Measurements from ENCODE around the gene DOCK1. TPM values are rescaled to one million over a fixed set of nuclear protein-coding genes. Genes with fewer than 3 reads are reported as not detected.

Gene DOCK1
- polyA plus RNA-seq, 10 donors, result 29.4 to 45.4 (median 34.4) TPM

- DNase-seq, result peak in 1 of 3 donors; percentile 9
These were observed 444.5 kb downstream of the DOCK1 start for GRCh38 chr10:127349737-127350136.

- no peak for DNase-seq
These were observed 446.3 kb downstream of the DOCK1 start for GRCh38 chr10:127351542-127351941.

GRCh38 chr10:127353544-127353943 lies 448.3 kb downstream of the DOCK1 start:
- DNase-seq, result no peak

GRCh38 chr10:127354255-127354654 lies 449.0 kb downstream of the DOCK1 start:
- no peak for DNase-seq

GRCh38 chr10:127354992-127355391 lies 449.8 kb downstream of the DOCK1 start:
- no peak for DNase-seq

GRCh38 chr10:127356360-127356759 lies 451.1 kb downstream of the DOCK1 start:
- DNase-seq, result no peak

- DNase-seq, result no peak
These were observed 452.0 kb downstream of the DOCK1 start for GRCh38 chr10:127357265-127357664.

- DNase-seq, result no peak
These were observed 453.1 kb downstream of the DOCK1 start for GRCh38 chr10:127358337-127358736.

GRCh38 chr10:127364034-127364433 lies 458.8 kb downstream of the DOCK1 start:
- DNase-seq, result no peak

GRCh38 chr10:127368101-127368500 lies 462.9 kb downstream of the DOCK1 start:
- DNase-seq, result no peak

GRCh38 chr10:127368929-127369328 lies 463.7 kb downstream of the DOCK1 start:
- peak; percentile 14 to 41 (median 24) for DNase-seq

- no peak for DNase-seq
These were observed 465.4 kb downstream of the DOCK1 start for GRCh38 chr10:127370601-127371000.

GRCh38 chr10:127372361-127372760 lies 467.1 kb downstream of the DOCK1 start:
- no peak for DNase-seq

GRCh38 chr10:127374074-127374680 lies 468.9 kb downstream of the DOCK1 start:
- no peak for DNase-seq

GRCh38 chr10:127374901-127375300 lies 469.7 kb downstream of the DOCK1 start:
- peak in 2 of 3 donors; percentile 20 to 45 for DNase-seq

GRCh38 chr10:127375461-127375860 lies 470.2 kb downstream of the DOCK1 start:
- no peak for DNase-seq

- no peak for DNase-seq
These were observed 470.8 kb downstream of the DOCK1 start for GRCh38 chr10:127376071-127376470.

GRCh38 chr10:127378628-127379027 lies 473.4 kb downstream of the DOCK1 start:
- no peak for DNase-seq

- DNase-seq, result no peak
These were observed 479.3 kb downstream of the DOCK1 start for GRCh38 chr10:127384532-127384931.

- no peak for DNase-seq
These were observed 479.8 kb downstream of the DOCK1 start for GRCh38 chr10:127385066-127385465.

- no peak for DNase-seq
These were observed 481.5 kb downstream of the DOCK1 start for GRCh38 chr10:127386606-127387327.

GRCh38 chr10:127391875-127392274 lies 486.6 kb downstream of the DOCK1 start:
- no peak for DNase-seq

Data from muscle of back (tissue), 11 donors.